ENCODE measurements around the gene OSBPL2.

OSBPL2 gene

GRCh38 chr20:62202083-62202395, 36.3 kb upstream of the OSBPL2 start:
- peaks cover 9% of the 10 kb centered on the region for H3K36me3 Mint-ChIP-seq
- no peaks in the 10 kb centered on the region for H3K4me1 Mint-ChIP-seq
- no peaks in the 10 kb centered on the region for H3K27me3 Mint-ChIP-seq
- H3K27ac Mint-ChIP-seq, result no peak overlapping the region
- no peak overlapping the region for H3K4me3 Mint-ChIP-seq
- H3K9me3 Mint-ChIP-seq, result no peaks in the 10 kb centered on the region

- H3K4me1 Mint-ChIP-seq, result no peaks in the 10 kb centered on the region
- no peaks in the 10 kb centered on the region for H3K27me3 Mint-ChIP-seq
- no peak overlapping the region for H3K27ac Mint-ChIP-seq
- H3K36me3 Mint-ChIP-seq, result peaks cover 9% of the 10 kb centered on the region
- H3K9me3 Mint-ChIP-seq, result no peaks in the 10 kb centered on the region
- no peak overlapping the region for H3K4me3 Mint-ChIP-seq
Measured at GRCh38 chr20:62202676-62203377, 35.5 kb upstream of the OSBPL2 start.

- H3K36me3 Mint-ChIP-seq, result peaks cover 9% of the 10 kb centered on the region
- H3K4me1 Mint-ChIP-seq, result no peaks in the 10 kb centered on the region
- no peak overlapping the region for H3K4me3 Mint-ChIP-seq
- H3K27me3 Mint-ChIP-seq, result no peaks in the 10 kb centered on the region
- H3K9me3 Mint-ChIP-seq, result no peaks in the 10 kb centered on the region
- H3K27ac Mint-ChIP-seq, result no peak overlapping the region
Measured at GRCh38 chr20:62203378-62204030, 34.8 kb upstream of the OSBPL2 start.

- Mint-ChIP-seq H3K9me3 (no peaks in the 10 kb centered on the region), H3K36me3 (peaks cover 5% of the 10 kb centered on the region), H3K27me3 (no peaks in the 10 kb centered on the region), H3K27ac (no peak overlapping the region), H3K4me1 (no peaks in the 10 kb centered on the region), H3K4me3 (no peak overlapping the region)
Measured at GRCh38 chr20:62205618-62206387, 32.5 kb upstream of the OSBPL2 start.

GRCh38 chr20:62206388-62206775, 31.9 kb upstream of the OSBPL2 start:
- Mint-ChIP-seq H3K9me3 (no peaks in the 10 kb centered on the region), H3K36me3 (peaks cover 5% of the 10 kb centered on the region), H3K27ac (no peak overlapping the region), H3K4me1 (no peaks in the 10 kb centered on the region), H3K4me3 (no peak overlapping the region), H3K27me3 (no peaks in the 10 kb centered on the region)

- peaks cover 2% of the 10 kb centered on the region for H3K27me3 Mint-ChIP-seq
- no peak overlapping the region for H3K4me3 Mint-ChIP-seq
- H3K4me1 Mint-ChIP-seq, result no peaks in the 10 kb centered on the region
- no peaks in the 10 kb centered on the region for H3K9me3 Mint-ChIP-seq
- peaks cover 1% of the 10 kb centered on the region for H3K36me3 Mint-ChIP-seq
- H3K27ac Mint-ChIP-seq, result no peak overlapping the region
Measured at GRCh38 chr20:62208061-62208794, 30.1 kb upstream of the OSBPL2 start.

GRCh38 chr20:62208795-62209755, 29.2 kb upstream of the OSBPL2 start:
- Mint-ChIP-seq H3K27me3 (peaks cover 4% of the 10 kb centered on the region), H3K36me3 (no peaks in the 10 kb centered on the region), H3K9me3 (no peaks in the 10 kb centered on the region), H3K4me1 (no peaks in the 10 kb centered on the region), H3K4me3 (no peak overlapping the region), H3K27ac (no peak overlapping the region)

GRCh38 chr20:62209850-62210495, 28.3 kb upstream of the OSBPL2 start:
- H3K36me3 Mint-ChIP-seq, result no peaks in the 10 kb centered on the region
- no peaks in the 10 kb centered on the region for H3K4me1 Mint-ChIP-seq
- H3K27ac Mint-ChIP-seq, result no peak overlapping the region
- no peak overlapping the region for H3K4me3 Mint-ChIP-seq
- peaks cover 4% of the 10 kb centered on the region for H3K27me3 Mint-ChIP-seq
- no peaks in the 10 kb centered on the region for H3K9me3 Mint-ChIP-seq

GRCh38 chr20:62210496-62210855, 27.8 kb upstream of the OSBPL2 start:
- Mint-ChIP-seq H3K27me3 (peaks cover 6% of the 10 kb centered on the region), H3K36me3 (no peaks in the 10 kb centered on the region), H3K4me3 (no peak overlapping the region), H3K4me1 (no peaks in the 10 kb centered on the region), H3K27ac (no peak overlapping the region), H3K9me3 (no peaks in the 10 kb centered on the region)

GRCh38 chr20:62211216-62211615, 27.1 kb upstream of the OSBPL2 start:
- no peaks in the 10 kb centered on the region for H3K4me1 Mint-ChIP-seq
- no peak overlapping the region for H3K4me3 Mint-ChIP-seq
- H3K9me3 Mint-ChIP-seq, result no peaks in the 10 kb centered on the region
- no peaks in the 10 kb centered on the region for H3K36me3 Mint-ChIP-seq
- no peak overlapping the region for H3K27ac Mint-ChIP-seq
- H3K27me3 Mint-ChIP-seq, result peaks cover 6% of the 10 kb centered on the region

- Mint-ChIP-seq H3K4me1 (no peaks in the 10 kb centered on the region), H3K36me3 (no peaks in the 10 kb centered on the region), H3K27me3 (peaks cover 6% of the 10 kb centered on the region), H3K4me3 (no peak overlapping the region), H3K9me3 (no peaks in the 10 kb centered on the region), H3K27ac (no peak overlapping the region)
Measured at GRCh38 chr20:62211769-62212288, 26.5 kb upstream of the OSBPL2 start.

- Mint-ChIP-seq H3K27ac (no peak overlapping the region), H3K4me1 (no peaks in the 10 kb centered on the region), H3K9me3 (no peaks in the 10 kb centered on the region), H3K36me3 (no peaks in the 10 kb centered on the region), H3K27me3 (peaks cover 6% of the 10 kb centered on the region), H3K4me3 (no peak overlapping the region)
Measured at GRCh38 chr20:62212299-62212698, 26.0 kb upstream of the OSBPL2 start.

- Mint-ChIP-seq H3K9me3 (no peaks in the 10 kb centered on the region), H3K4me3 (no peak overlapping the region), H3K4me1 (no peaks in the 10 kb centered on the region), H3K36me3 (no peaks in the 10 kb centered on the region), H3K27me3 (peaks cover 12% of the 10 kb centered on the region), H3K27ac (no peak overlapping the region)
Measured at GRCh38 chr20:62214067-62214466, 24.3 kb upstream of the OSBPL2 start.

Measured in activated naive CD4-positive, alpha-beta T cell treated with anti-CD3 and anti-CD28 coated beads, Interleukin-2, amount 50 U/mL, for 24 hours (primary cell).